Measurements from ENCODE around the gene SEMA4B.

- no peak for TF ChIP-seq CTCF (IDR thresholded peaks at IDR 0.05)
- TF ChIP-seq POLR2A (IDR thresholded peaks at IDR 0.05): no peak
- no peak for TF ChIP-seq POLR2AphosphoS5 (IDR thresholded peaks at IDR 0.05)
Measured at GRCh38 chr15:90205886-90206285, 4.8 kb downstream of the SEMA4B start.
